ENCODE measurements around the gene HMSD.

HMSD gene

DNA sequence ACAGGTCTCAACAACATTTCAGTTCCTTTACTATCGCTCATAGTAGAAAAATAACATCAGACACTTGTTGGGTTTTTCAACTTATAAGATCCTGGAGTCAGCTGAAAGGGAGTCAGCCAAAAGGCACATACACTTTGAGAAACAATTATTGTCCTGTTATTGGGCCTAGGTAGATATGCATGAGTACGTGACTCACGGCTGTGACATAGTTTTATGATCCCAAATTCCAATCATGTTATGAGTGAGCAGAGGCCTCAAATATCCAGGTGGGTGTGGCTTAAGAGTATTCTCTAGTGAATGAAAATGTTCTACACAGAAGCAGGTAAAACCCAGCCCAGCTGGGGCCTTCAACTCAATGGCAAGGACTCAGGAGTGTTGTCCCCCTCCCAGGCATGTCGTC lies 47.9 kb downstream of the HMSD start:
- no peak for DNase-seq

DNA sequence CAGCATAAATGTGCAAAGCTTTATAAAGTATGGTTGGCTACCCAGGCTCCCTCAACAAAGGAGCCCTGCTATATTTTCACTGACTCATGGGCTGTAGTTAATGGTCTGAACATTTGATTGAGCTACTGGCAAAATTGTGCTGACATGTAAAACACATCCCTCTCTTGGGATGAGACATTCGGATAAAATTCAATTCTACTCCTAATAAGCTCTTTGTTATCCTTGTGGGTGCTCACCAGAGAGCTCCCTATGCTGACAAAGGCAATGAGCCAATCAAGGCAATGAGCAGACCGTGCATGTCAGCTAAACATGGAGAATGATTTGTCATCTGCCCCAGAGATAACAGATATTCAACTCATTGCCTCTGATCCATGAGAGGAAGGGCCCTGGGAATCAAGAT lies 48.5 kb downstream of the HMSD start:
- no peak for DNase-seq

DNA sequence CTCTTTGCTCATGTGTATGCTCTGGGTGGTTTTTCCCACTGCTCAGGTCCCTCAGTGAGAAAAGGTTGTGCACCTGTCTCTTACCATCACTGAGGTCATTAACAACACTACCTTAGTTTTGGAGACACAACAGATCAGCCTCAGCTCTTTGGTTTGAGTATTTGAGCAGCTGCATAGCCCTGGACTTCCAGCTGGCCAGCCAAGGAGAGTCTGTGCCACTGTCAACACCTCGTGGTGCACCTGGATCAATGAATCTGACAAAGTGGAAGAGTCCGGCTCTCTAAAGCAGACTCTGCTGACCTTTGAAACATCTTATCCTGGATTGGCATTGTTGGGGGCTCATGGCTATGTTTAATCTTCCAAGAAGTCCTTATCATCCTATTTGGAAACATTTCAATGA lies 50.8 kb downstream of the HMSD start:
- no peak for DNase-seq

- no peak for DNase-seq
These were observed 53.5 kb downstream of the HMSD start for GRCh38 chr18:64002581-64002980.

DNA sequence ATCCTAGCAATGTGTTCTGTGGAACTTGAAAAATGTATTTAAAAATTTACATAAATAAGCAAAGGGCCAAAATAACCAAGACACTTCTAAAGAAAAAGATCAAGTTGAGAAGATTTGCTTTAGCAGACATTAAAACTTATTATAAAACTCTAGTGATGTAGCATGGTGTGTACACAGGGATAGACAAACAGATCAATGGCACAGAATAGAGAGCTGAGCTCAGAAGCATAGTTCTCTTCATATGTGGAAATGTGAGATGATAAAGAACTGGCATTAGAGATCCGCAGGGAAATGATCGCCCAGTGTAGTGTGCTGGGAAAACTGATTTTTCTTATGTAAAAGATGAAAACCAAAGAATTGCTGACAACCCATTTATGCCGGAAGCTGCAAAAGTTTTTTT lies 60.2 kb downstream of the HMSD start:
- DNase-seq, result no peak

Data from stimulated activated naive CD4-positive, alpha-beta T cell treated with Interleukin-2 at 50 U/mL for 16 hours (primary cell).